Activated naive CD4-positive, alpha-beta T cell treated with anti-CD3 and anti-CD28 coated beads, Interleukin-2, amount 50 U/mL, for 72 hours (primary cell): ENCODE measurements around the gene CYB5A. TPM values are rescaled to one million over a fixed set of nuclear protein-coding genes. Genes with fewer than 3 reads are reported as not detected.
"Not testable (repeated sequence)": the region's sequence is repeated elsewhere in the genome, so short reads cannot be mapped to it uniquely, and the experiment has no call there.

Experiments used
- ATAC-seq, 2 donors: fragments of 150-1000 bp; cut with Tn5 transposase; 2 replicates each; pipeline ENCODE4 v1.10.0; 2021; ENCODE audit warnings: mild to moderate bottlenecking in 2 of 2, moderate library complexity in 2 of 2
- DNase-seq, 2 donors: peaks; one replicate each; pipeline ENCODE4 v3.0.0; 2021 to 2022; ENCODE audit warnings: low spot score in 2 of 2
- H3K27ac Mint-ChIP-seq, 2 donors: one replicate each; pipeline ENCODE4 v1.8.0; 2022; ENCODE audit warnings: mild to moderate bottlenecking in 2 of 2, mixed read lengths in 2 of 2
- H3K36me3 Mint-ChIP-seq, 2 donors: one replicate each; pipeline ENCODE4 v1.8.0; 2022; ENCODE audit warnings: mixed read lengths in 2 of 2
- H3K9me3 Mint-ChIP-seq, 2 donors: one replicate each; pipeline ENCODE4 v1.8.0; 2022; ENCODE audit warnings: mixed read lengths in 2 of 2
- total RNA-seq, 2 donors: library from RNA; stranded (reverse); gene quantifications; one replicate each; pipeline ENCODE4 v1.2.3, GENCODE V29; 2022

The CYB5A gene
- total RNA-seq, 2 donors from 2014 or later = 44.5 to 57.1 TPM

DNA sequence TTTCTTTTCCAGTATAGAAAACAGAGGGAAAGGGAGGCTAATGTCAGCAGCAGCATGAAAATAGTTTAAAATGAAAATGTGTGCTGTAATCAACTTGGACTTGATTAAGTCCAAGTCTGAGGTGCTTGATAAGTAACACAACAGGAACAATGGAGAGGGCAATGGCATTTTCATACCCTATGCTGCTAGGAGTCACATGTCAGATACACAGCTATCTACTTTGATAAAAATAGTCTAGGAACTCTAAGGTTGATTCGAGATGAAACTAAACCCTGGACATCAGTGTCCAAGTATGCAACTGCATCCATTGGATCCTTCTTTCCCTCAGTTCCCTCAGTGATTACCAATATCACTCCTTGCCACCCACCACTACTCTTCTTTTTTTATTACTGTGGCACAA lies 19.2 kb upstream of the CYB5A start:
- Mint-ChIP-seq H3K9me3 (no peaks in the 10 kb centered on the region), H3K36me3 (no peaks in the 10 kb centered on the region), H3K27ac (no peak overlapping the region)
- ATAC-seq (no peak), DNase-seq (no peak)

GRCh38 chr18:74310411-74310810 lies 18.6 kb upstream of the CYB5A start:
- DNase-seq (no peak), ATAC-seq (peak; percentile 50 to 74)
- H3K9me3 Mint-ChIP-seq = no peaks in the 10 kb centered on the region
- H3K27ac Mint-ChIP-seq = no peak overlapping the region
- H3K36me3 Mint-ChIP-seq = no peaks in the 10 kb centered on the region

GRCh38 chr18:74303936-74304335 lies 12.2 kb upstream of the CYB5A start:
- Mint-ChIP-seq H3K36me3 (no peaks in the 10 kb centered on the region), H3K9me3 (no peaks in the 10 kb centered on the region), H3K27ac (no peak overlapping the region)
- no peak for ATAC-seq
- no peak for DNase-seq

DNA sequence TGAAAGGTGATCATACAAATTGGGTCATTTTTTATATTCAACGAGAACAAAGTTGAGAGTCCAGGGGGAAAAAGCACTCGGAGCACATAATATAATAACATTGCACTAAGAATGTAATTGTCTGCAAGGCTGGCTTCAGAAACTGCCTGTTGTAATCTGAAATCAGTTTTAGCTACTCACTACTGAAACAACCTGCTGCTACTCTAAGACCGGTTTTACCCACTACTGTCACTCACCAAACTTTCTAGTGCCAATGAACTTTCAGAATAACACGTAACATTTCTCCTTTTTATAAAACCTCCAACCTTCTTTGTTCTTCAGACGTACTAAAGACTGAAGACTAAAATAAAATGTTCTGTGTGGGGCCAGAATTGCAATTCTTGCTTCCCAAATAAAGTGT lies 11.5 kb upstream of the CYB5A start:
- ATAC-seq = no peak
- no peaks in the 10 kb centered on the region for H3K9me3 Mint-ChIP-seq
- DNase-seq = no peak
- H3K27ac Mint-ChIP-seq = no peak overlapping the region
- no peaks in the 10 kb centered on the region for H3K36me3 Mint-ChIP-seq

DNA sequence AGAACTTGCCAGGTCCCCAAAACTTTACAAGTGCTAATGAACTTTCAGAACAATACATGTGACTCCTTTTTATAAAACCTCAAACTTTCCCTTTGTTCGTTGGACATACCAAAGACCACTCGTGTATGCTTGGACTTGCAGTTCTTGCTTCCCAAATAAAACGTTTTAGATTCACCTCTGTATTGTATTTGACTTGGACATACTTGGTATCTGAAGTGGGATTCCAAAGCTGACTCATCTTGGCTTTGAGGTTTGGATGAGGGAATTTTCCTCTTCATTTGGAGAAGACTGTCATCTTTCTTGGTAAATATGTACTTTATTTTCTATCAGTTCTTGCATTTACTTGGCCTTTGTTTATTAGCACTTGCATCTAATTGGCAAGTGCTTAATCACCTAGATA lies 8.0 kb upstream of the CYB5A start:
- ATAC-seq (no peak), DNase-seq (no peak)
- Mint-ChIP-seq H3K9me3 (no peaks in the 10 kb centered on the region), H3K36me3 (no peaks in the 10 kb centered on the region), H3K27ac (no peak overlapping the region)

DNA sequence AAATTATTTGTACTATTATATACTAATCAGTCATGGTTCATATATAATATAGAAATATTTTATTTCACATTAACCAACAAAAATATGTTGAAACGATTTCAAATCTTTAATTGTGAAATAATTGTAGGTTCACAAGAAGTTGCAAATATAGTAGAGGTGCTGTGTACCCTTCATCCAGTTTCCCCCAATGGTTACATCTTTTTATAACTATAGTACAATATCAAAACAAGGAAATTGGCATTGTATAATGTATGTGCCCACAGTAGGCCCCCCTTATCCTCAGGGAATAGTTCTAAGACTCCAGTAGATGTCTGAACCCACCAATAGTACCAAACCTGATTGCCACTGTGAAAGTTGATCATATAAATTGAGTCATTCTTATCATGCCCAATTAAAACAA lies 7.4 kb upstream of the CYB5A start:
- H3K36me3 Mint-ChIP-seq = no peaks in the 10 kb centered on the region
- H3K9me3 Mint-ChIP-seq = no peaks in the 10 kb centered on the region
- ATAC-seq = no peak
- no peak overlapping the region for H3K27ac Mint-ChIP-seq
- DNase-seq = no peak

DNA sequence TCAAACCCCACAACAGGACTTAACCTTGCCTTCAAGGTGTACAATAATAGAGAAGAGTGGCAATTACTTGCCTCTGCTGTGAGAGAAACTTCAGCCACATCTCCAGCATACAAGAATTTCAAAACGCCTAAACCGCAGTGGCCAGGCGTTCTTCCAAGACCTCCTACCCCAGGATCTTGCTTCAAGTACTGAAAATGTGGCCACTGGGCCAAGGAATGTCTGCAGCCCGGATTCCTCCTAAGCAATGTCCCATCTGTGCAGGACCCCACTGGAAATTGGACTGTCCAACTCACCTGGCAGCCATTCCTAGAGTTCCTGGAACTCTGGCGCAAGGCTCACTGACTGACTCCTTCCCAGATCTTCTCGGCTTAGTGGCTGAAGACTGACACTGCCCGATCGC lies 2.8 kb upstream of the CYB5A start:
- Mint-ChIP-seq H3K36me3 (peaks cover 6 to 8% of the 10 kb centered on the region in 2 donors), H3K9me3 (no peaks in the 10 kb centered on the region), H3K27ac (no peak overlapping the region)
- ATAC-seq (no peak), DNase-seq (no peak)

GRCh38 chr18:74292982-74293381 lies 1.2 kb upstream of the CYB5A start:
- H3K9me3 Mint-ChIP-seq, ATAC-seq, H3K36me3 Mint-ChIP-seq: not testable (repeated sequence)

DNA sequence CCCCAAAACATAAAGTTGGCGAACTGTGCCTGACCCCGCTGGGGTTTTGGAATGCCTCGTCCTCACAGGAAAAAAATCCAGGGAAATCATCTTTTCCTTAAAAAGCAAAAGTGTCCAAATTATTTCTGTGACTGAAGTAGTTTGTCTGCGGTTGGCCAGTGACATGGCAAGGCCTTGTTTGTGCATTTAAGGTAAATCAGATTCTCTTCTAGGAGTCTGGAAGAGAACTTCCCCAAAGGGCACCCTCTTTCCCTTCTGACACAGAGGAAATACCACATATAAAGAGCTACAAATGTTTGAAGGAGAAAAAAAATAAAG lies 737 bp upstream of the CYB5A start:
- peak overlapping the region in 1 of 2 donors; percentile 88 for H3K27ac Mint-ChIP-seq
- no peak for ATAC-seq
- DNase-seq = no peak
- peaks cover 6 to 8% of the 10 kb centered on the region in 2 donors for H3K36me3 Mint-ChIP-seq
- no peaks in the 10 kb centered on the region for H3K9me3 Mint-ChIP-seq

More at GRCh38 chr18:74292982-74293381, 1.2 kb upstream of the CYB5A start:
- DNase-seq, H3K27ac Mint-ChIP-seq: not testable (repeated sequence)

DNA sequence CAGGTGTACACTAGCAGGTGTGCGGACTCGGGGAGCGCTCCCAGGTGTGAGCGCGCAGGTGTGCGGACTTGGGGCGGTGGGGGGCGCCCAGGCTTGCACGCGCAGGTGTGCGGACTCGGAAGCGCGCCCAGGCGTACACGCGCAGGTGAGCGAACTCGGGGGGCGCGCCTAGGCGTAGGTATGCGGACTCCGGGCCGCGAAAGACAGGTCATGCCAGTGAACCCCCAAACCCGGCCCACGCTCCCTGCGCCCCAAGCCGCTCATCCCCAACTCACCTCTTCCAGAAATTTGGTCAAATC lies 342 bp downstream of the CYB5A start:
- Mint-ChIP-seq H3K27ac (peak overlapping the region in 1 of 2 donors; percentile 88), H3K36me3 (peaks cover 6 to 8% of the 10 kb centered on the region in 2 donors), H3K9me3 (no peaks in the 10 kb centered on the region)
- ATAC-seq (no peak), DNase-seq (no peak)

GRCh38 chr18:74290794-74291471 lies 830 bp downstream of the CYB5A start:
- Mint-ChIP-seq H3K9me3 (no peaks in the 10 kb centered on the region), H3K36me3 (peaks cover 6 to 8% of the 10 kb centered on the region in 2 donors)
- no peak for DNase-seq

DNA sequence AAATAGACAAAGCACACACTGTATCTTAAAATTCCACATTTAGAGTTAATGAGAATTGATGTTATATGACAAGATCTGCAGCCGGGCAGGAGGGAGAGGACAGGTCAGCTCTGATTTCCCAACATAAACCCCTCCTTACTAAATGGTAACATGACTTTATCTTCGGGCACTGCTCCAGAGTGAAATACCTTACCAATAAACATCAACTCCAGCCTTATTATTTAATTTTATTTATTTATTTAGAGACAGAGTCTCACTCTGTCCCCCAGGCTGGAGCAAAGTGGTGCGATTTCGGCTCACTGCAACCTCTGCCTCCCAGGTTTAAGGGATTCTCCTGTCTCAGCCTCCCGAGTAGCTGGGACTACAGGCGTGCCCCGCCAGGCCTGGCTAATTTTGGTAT lies 1.7 kb downstream of the CYB5A start:
- H3K9me3 Mint-ChIP-seq = no peaks in the 10 kb centered on the region
- H3K36me3 Mint-ChIP-seq = peaks cover 6 to 8% of the 10 kb centered on the region in 2 donors
- H3K27ac Mint-ChIP-seq = no peak overlapping the region
- ATAC-seq (no peak), DNase-seq (no peak)

More at GRCh38 chr18:74290794-74291471, 830 bp downstream of the CYB5A start:
- peak overlapping the region in 1 of 2 donors; percentile 88 for H3K27ac Mint-ChIP-seq
- ATAC-seq = no peak

DNA sequence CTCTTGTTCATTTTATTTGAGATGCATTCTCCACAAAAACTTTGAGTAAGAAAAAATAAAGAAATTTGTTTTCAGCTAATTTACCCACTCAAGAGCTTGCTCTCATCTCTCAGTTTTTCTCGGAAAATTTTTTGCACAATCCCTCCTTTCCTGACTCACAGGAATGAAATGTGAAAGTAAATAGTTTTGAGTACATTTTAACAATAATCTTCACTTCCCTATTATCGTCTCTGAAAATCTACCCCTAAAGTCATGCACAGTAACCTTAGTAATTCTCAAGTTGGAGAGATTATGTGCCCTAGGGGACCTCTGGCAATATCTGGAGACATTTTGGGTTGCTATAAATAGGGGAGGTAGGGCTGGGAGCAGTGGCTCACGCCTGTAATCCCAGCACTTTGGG lies 2.6 kb downstream of the CYB5A start:
- no peak for DNase-seq
- Mint-ChIP-seq H3K27ac (no peak overlapping the region), H3K9me3 (no peaks in the 10 kb centered on the region), H3K36me3 (peaks cover 6 to 8% of the 10 kb centered on the region in 2 donors)
- ATAC-seq = no peak

DNA sequence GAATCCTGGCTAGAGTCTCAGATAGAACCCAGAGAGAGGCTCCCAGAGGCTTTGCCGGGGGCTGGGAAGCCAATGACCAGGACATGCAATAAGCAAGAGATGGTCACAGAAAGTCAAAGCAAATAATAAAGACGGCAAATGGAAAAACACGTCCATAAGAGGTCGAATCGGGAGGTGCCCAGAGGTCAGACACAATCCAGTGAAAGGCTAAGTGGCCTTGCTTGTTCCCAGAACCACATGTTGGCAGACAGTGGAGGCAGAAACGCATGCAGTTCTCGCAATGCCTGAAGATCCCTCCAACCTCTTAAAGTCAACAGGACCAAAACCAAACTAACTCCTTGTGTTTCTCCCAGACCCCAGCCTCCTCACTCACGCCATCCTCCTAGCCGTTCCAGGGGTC lies 3.0 kb downstream of the CYB5A start:
- DNase-seq (no peak), ATAC-seq (no peak)
- Mint-ChIP-seq H3K36me3 (peaks cover 6 to 8% of the 10 kb centered on the region in 2 donors), H3K27ac (no peak overlapping the region), H3K9me3 (no peaks in the 10 kb centered on the region)

DNA sequence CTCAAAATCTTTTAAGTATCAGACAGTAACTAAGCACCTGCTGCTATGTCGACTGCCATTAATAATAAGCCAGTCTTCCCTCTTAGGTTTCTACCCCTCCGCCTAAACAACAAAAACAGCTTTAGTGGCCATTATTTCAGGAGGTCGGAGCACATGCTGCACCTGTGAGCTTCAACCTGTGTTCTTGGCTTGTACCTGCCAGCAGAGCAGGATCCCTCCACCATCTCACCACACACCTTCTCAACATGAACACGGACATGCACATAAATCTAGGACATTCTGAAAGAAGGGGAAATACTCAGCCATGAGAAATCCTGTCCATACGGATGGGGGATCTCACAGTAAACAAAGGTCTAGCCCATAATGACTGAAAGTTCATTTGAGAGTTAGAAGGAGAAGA lies 3.7 kb downstream of the CYB5A start:
- H3K27ac Mint-ChIP-seq = no peak overlapping the region
- ATAC-seq (no peak), DNase-seq (no peak)
- peaks cover 6 to 8% of the 10 kb centered on the region in 2 donors for H3K36me3 Mint-ChIP-seq
- no peaks in the 10 kb centered on the region for H3K9me3 Mint-ChIP-seq

DNA sequence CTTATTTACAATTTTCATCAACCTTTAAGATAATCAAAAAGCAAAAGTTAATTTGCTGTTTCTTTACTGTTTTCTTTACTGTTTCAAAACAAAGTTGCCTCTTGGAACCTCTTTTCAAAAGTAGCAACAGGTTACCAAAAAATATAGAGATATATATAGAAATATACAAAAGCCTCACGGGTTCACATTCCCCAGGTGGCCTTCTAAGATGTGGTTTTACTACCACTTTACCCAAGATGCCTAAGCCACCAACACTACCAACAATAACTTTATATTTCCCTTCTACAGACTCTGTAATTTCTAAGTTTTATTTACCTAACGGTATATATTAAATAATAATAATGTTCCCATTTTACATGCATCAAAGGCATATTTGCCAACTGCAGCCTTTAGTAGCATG lies 4.9 kb downstream of the CYB5A start:
- Mint-ChIP-seq H3K27ac (no peak overlapping the region), H3K36me3 (peaks cover 5% of the 10 kb centered on the region in 2 donors), H3K9me3 (no peaks in the 10 kb centered on the region)
- no peak for DNase-seq
- ATAC-seq = no peak

GRCh38 chr18:74286106-74286855 lies 5.5 kb downstream of the CYB5A start:
- no peaks in the 10 kb centered on the region for H3K9me3 Mint-ChIP-seq
- no peak for ATAC-seq

GRCh38 chr18:74285583-74285982 lies 6.2 kb downstream of the CYB5A start:
- H3K9me3 Mint-ChIP-seq, DNase-seq, ATAC-seq, H3K27ac Mint-ChIP-seq, H3K36me3 Mint-ChIP-seq: not testable (repeated sequence)

More at GRCh38 chr18:74286106-74286855, 5.5 kb downstream of the CYB5A start:
- Mint-ChIP-seq H3K27ac (no peak overlapping the region), H3K36me3 (no peaks in the 10 kb centered on the region)
- no peak for DNase-seq
